Right kidney (tissue), 9 donors: ENCODE data around the gene DLEU7.

ENCODE experiments used
- DNase-seq: peaks from one replicate; pipeline ENCODE4 v3.0.0-alpha.2; 2016
- long read RNA-seq, 8 donors: transcript quantifications; one replicate each; lab custom pipeline, GENCODE V29; 2026

The DLEU7 gene
- long read RNA-seq, donor 1, partial matches to known transcripts = 56 of 102 reads
- long read RNA-seq, donor 1, other reads (novel, unspliced or antisense) = 44 of 102 reads
- long read RNA-seq, donor 2, partial matches to known transcripts = 26 of 51 reads
- long read RNA-seq, donor 2, other reads (novel, unspliced or antisense) = 24 of 51 reads
- long read RNA-seq, donor 3 = 0 reads
- long read RNA-seq, donor 4, partial matches to known transcripts = 0 of 1 reads
- long read RNA-seq, donor 4, other reads (novel, unspliced or antisense) = 0 of 1 reads
- long read RNA-seq, donor 5, partial matches to known transcripts = 0 of 1 reads
- long read RNA-seq, donor 5, other reads (novel, unspliced or antisense) = 0 of 1 reads
- long read RNA-seq, donor 6, partial matches to known transcripts = 0 of 1 reads
- long read RNA-seq, donor 6, other reads (novel, unspliced or antisense) = 0 of 1 reads
- long read RNA-seq, donor 7 = 0 reads
- long read RNA-seq, donor 8, partial matches to known transcripts = 0 of 2 reads
- long read RNA-seq, donor 8, other reads (novel, unspliced or antisense) = 0 of 2 reads

DNA sequence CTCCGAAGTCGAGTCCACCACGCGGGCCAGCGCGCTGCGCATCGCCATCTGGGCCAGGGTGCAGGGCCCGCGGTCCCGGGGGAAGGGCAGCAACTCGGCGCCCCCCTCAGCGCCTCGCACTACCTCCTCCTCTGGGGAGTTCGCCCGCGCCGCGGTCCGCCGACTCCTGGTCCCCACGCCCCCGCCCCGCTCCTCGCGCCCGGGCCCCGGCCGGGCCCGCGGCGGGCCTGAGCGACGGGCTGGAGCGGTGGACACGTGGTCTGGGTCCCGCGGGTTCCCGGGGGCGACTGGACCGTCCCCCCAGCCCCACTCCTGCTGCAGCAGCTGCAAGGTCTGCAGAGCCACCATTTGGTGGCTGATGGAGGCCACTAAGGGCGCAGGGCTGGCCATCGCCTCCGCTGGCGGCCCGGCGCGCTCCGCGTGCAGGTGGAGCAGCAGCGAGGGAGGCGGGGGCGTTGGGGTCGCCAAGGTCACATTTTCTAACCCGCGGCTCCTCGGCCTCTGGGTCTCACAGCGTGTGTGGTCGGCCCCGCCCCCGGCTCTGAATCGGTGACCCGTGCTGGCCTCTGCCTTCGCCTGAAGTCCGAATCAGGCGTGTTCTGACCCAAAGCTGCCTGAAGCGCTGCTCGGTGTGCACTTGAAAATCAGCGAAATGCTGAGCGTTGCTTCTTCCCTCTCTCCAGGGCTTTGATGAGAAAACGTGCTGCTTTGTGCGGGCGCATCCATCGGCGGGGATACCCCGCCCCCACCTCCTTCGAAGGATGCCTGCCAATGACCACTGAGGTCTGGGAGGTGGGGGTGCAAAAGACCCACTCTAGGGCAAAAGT is at the start of gene DLEU7:
DLEU7 (minus strand) TSS at position 436 of the 827 bp plus-strand sequence; CDS start at position 390, 46 bp downstream.
- DNase-seq = peak; percentile 77

DNA sequence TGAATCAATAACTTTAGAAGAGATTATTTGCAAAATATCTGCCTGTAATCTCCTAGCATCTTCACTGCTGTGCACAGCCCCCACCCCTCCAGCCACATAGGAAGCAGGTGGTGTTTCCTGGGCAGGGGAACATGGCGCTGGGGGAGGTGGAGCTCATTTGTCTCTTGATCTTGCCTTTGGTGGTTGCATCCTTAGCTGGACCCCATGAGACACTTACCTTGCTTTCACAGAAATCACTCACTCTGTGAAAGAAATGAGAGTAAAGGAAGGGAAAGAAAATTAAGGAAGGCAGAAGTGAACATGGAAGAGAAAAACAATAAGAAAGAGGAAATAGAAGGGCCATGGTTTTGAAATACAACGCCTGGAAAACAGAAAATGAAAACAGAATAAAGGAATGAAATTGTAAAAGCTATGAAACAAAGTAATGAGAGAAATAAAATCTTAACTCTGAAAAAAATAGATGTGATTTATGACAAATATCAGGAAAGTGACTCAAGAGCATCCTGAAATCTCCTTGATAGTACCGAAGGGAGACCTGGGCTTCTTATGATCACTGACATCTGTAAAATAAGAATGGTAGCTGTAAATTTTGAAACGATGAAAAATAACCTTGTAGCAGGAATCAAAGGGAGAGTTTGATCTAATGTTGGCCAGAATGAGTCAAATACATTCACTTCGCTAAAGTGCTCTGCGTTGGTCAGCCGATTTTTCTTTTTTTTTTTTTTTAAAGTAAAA is 48.9 kb upstream of the DLEU7 start:
- DNase-seq = no peak

DNA sequence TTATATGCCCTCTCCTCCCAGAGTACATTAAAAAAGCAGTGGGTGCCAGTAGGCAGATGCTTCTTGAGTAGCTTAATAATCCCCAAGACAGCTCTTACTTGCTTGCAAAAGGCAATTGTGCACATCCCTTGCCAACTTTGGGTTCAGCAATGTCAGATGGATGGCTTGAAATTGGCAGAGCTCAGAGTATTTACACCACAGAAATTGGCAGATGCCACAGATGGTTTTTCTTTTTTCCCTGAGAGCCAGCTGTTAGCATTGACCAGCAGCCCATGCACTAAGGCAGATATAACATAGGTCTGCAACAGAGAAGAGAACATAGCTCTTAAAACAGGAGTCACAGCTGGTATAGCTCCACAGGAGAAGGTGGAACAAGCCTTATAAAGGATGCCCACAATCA is 47.7 kb upstream of the DLEU7 start:
- DNase-seq = no peak

DNA sequence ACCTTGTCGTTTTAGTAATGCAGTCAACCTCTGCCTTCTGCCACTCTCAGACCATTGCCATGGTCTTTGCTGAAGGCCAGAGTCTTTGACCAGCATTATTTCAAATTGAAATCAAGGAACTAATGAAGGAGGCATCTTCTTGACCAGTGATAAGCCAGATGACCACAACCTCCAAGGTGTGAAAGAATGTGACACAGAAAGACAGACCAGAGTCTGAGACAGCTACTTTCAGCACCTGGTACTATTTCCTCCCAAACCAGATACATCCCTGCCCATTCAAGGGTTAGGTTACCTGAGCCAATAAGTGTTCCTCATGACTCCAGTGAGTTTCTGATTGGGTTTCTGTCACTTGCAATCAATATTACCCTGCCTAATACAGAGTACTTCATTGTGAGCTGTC is 45.8 kb upstream of the DLEU7 start:
- DNase-seq = no peak

DNA sequence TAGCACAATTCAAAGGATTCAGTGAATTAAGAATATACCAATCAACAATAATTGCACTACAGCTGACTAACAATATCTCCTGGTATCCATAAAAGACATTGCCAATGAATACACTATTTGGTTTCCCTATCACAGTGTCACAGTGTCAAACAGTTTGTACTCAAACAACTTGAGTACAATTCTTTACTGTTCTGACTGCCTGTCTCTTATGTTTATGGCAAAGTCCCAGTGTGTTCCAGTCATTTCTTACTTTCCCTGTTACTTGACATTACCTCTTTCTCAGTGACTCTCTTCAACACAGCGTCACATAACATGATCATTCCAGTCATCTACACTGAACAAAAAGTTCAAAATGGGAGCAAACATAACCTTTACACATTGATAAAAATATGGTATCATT is 44.9 kb upstream of the DLEU7 start:
- no peak for DNase-seq

DNA sequence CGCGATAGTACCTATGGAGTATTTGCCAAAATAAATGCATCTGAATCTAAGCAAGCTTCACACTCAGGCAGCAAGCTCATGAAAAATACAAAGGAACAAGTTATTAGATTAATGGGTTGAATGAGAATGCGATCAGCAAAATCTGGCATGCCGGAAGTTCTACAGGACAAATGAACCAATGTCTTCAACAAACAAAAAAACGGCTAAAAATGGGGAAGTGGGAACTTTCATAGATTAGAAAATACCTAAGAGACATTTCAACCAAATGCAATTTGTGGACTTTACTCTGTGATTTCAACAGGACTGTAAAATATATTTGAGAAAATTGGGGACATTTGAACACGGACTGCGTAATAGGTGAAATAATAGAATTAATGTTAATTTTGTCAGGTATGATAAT is 43.7 kb upstream of the DLEU7 start:
- no peak for DNase-seq

DNA sequence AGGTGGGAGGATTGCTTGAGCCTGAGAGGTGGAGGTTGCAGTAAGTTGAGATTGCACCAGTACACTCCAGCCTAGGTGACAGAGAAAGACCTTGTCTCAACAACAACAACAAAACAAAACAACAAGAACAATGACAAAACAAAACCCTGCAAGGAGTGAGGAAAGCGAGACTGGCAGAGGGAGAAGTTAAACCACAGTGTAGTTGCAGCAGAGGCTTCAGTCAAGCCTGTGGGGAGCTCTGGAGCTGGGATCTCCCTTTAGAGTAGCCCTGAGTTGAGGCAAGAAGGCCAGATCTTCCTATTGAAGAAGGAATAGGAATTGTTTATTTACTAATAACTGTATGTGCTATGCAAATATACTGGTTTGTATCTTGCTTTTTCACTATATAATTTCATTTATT is 40.8 kb upstream of the DLEU7 start:
- DNase-seq = no peak

DNA sequence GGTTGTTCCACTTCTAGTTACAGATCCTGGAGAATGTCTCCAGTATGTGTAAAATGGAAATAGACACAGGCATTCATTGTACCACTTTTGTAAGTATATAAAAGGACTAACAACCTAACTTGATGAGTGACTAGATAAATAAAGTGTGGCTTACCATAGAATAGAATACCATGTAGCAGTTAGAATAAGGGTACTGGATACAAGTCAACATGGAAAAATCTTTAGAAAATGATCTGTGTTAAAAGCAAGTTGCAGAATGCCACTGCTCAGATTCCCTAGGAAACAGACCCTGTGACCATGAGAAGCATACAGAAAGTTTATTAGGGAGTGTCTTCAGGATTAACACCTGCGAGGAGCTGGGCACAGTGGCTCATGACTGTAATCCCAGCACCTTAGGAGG is 40.2 kb upstream of the DLEU7 start:
- no peak for DNase-seq

DNA sequence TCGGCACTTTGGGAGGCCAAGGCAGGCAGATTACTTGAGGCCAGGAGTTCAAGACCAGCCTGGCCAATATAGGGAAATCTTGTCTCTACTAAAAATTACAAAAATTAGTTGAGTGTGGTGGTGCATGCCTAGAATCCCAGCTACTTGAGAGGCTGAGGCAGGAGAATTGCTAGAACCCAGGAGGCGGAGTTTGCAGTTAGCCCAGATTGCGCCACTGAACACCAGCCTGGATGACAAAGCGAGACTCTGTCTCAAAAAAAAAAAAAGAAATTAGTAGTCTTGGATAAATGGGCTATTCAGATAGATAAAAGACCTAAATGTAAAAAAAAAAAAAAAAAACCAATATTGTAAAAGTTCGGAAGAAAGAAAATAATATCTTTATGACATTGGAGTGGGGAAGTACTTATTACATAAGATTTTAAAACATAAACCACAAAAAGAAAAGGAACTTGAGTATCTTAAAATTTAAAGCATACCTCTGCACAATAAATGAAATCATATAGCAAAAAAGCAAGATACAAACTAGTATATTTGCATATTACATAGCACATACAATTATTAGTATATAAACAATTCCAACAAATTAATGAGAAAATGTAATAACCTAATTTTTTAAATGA is 39.4 kb upstream of the DLEU7 start:
- no peak for DNase-seq

DNA sequence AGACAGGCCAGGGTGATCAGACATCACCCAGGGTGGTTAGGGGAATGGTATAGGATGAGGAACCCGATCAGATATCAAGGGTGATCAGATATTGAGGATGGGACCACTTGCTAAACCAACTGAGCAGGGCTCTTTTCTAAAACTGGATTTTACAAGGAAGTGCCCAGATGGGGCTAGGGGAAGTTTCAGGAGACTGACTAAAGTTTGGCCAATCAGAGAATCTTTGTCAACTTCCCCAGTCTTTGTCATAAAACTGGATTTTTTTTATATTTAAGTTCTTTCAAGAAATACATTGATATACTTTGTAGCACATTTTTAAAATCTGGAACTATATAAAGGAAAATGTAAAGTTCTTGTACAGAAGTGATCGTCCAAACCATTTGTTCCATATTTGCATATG is 30.5 kb upstream of the DLEU7 start:
- DNase-seq = no peak

DNA sequence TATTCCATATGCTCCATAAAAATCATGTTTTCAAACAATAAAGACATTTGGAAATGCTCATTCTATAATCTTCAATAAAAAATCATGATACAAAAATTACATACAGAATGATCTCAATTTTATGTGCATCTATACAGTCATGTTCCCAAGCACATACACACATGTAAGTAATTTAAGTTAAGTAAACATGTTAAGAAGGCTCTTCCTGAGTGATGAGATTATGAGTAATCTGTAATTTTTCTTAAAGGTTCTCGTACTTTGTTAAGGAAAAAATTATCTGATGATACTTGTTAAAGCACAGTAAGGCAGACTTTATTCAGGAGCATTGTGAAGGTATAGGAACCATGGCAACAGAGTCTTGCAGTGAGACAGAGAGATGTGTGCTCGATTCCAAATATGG is 30.0 kb upstream of the DLEU7 start:
- no peak for DNase-seq

DNA sequence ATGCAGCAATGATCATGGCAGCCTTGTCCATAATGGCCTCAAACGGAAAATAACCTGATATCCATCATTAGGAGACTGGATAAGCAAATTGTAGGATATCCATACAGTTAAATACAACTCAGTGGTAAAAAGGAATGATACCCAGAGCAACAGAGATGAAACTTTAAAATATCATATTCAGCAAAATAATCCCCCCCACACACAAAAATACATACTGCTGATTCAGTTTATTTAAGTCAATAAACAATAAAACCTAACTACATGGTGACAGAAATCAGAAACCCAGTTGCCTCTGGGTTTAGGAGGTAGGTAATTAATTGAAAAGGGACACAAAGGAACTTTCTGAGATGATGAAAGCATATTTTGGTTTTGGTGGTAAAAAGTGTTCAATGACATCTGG is 27.9 kb upstream of the DLEU7 start:
- no peak for DNase-seq

DNA sequence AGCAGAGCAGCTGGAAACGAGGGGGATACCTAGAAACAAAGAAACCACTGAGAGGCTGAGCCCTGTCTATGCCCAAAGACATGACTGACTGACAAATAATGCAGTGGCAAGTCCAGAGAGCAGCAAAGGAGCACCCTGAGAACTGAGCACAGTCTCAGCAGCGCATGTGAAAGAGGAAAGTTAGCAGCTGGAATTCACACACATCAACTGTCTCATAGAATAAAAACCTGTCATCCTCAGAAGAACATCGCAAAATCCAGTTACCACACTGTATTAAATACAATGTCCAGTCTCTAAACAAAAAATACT is 24.1 kb upstream of the DLEU7 start:
- no peak for DNase-seq

DNA sequence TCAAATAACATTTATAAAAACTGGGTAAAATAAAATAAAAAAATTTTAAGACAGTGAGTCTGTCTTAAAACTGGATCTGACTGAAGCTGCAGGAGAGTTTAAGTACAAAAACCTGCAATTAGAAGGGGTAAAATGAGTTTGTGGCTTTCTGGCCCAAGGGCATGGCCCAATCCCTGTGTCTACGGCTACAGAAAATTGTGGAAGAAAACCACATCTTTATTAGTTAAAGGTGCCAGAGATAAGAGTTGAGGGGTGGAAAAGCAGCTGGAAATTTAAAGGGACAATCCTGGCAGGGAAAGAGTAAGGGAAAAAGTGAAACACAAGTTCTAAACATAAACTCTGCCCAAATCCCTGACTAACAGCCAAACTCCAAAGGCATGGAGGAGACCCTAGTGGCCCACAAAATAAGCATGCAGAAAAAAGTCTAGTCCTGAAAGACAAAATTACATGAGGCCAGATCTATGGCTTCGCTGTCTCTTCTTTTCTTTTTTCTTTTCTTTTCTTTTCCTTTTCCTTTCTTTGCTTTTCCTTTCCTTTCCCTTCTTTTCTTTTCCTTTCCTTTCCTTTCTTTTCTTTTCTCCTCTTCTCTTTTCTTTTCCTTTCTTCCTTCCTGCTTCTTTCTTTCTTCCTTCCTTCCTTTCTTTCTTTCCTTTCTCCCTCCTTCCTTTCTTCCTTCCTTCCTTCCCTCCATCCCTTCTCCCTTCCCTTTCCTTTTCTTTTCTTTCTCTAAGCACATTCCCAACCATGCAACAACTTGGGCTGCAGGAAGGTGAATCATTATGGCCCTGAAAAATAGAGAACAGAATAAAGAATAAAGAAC is 23.5 kb upstream of the DLEU7 start:
- DNase-seq = no peak

DNA sequence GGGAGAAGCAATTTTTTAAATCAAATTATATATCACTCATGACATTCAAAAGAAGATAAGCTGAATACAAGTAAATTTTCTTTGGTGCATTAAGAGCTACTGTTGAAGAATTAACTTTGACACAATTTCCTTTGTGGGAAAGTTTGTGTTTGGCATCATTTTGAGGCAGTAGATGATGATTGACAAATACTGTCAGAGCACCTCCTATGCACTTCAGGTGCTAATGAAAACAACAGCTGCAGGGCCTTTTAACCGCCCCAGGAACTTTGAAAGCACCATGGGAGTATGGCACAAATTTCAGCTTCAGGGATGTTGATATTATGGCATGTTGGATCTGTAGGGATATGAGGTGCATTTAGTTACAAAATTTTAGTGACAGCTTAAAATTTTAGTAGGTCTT is 21.0 kb upstream of the DLEU7 start:
- DNase-seq = no peak

DNA sequence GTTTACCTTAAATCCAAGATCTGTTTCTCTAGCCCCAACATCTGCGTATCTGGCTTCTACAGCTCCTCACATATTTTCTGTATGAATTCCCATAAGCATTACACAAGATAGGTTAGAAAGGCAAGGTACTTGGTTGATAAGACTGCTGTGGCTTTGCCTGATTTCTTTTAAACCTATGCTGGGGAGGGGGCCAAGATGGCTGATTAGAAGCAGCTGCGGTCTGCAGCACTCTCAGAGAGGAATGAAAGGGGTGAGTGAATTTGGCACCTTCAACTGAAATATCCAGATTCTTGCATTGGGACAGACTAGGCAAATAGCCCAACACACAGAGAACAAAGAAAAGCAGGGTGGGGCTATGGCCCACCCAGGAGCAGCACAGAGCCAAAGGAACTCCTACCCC is 12.2 kb upstream of the DLEU7 start:
- no peak for DNase-seq

DNA sequence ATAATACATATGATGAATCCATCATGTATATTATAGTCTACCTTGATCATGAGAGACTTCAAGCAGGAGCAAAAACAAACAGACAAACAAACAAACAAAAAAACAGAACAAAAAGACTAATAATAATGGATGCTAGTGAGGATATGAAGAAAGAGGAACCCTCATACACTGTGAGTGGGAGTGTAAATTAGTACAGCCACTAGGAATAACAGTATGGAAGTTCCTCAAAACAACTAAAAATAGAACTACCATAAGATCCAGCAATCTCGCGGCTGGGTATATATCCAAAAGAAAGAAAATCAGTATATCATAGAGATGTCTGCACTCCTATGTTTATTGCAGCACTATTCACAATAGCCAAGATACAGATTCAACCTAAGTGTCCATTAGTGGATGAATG is 7.0 kb upstream of the DLEU7 start:
- no peak for DNase-seq

DNA sequence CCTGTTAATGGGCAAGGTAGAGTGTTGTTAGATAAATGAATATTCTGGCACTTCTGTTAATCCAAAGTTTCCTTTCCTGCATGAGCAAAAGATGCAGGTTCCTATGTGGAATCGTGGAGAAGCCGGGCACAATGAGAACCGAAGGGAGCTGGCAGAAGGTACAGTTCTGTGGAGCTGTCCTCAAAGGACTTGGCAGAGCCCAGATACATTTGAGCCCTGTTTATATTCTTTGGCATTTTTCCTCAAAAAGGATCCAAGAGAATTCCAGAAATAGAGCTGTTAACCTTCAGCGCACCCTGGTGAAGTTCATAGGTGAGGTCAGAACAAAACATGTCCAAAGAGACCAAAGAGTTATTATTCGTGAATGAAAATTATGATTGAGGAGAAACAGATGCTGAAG is 4.0 kb upstream of the DLEU7 start:
- DNase-seq = no peak

DNA sequence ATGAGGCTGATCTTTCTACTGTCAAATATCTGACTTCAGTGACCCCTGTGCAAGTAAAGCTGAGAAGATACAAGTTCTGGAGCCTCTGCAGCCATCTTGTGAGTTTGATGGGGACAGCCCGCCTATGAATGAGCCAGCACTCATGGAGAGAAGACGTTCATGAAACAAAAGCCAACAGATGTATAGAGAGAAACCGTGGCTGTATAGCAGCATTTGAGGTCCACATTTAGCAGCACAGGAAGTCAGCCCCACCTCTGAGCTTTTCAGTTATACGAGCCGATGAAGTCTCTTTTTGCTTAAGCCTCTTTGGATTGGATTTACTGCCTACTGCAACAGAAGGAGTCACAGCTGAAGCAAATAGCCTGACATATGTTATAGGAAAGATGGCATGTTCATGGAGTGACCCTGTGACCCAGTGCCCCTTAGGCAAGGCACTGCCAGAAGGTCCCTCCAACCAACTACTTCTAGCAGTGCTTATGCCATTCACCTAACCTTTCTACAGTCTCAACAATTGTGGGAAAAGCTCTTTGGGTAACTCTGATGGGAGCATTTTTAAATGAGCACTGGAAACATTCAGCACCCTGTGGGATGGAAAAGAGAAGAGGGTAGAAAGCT is 3.5 kb upstream of the DLEU7 start:
- DNase-seq = no peak

DNA sequence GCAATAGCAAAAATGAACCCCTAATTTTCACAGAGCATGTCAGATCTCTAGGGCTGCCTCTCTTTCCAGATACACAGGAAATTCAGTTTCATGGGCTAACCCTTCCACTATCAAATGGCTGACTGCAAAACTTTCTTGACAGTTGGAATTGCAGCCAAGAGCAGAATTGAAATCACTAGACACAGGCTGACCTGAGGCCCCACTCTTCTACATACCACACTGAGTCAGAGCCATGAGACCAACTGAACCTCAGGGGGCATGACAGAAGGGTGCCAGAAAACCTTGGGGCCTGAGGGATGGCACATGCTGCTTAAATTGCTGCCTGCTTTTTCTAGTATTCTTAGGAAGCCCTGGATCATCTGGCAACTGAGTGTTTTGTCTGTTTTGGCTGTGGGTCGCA is 1.7 kb upstream of the DLEU7 start:
- no peak for DNase-seq
